ENCODE measurements around the gene RAD51B. TPM values are rescaled to one million over a fixed set of nuclear protein-coding genes. Genes with fewer than 3 reads are reported as not detected.

RAD51B gene
- total and polyA plus RNA-seq, 2 of the 13 experiments (the other 11 are each of a cell fraction or from before 2014, with no cell fraction given): 7.0 to 9.5 TPM

- H3K4me2 ChIP-seq (ENCODE audit: low read depth, low read length): no peak overlapping the region
- H2AFZ ChIP-seq (ENCODE audit: low read length): no peak overlapping the region
- DNase-seq (ENCODE audit: low spot score) (no peak), FAIRE-seq (no peak), ATAC-seq (no peak)
- TF ChIP-seq NFATC3 (CRISPR knock-in tag; IDR thresholded peaks at IDR 0.05) (no peak), KLF12 (CRISPR knock-in tag; IDR thresholded peaks at IDR 0.05; ENCODE audit: borderline replicate concordance) (no peak), SMAD3 (CRISPR knock-in tag; IDR thresholded peaks at IDR 0.05) (no peak), ZNF614 (CRISPR knock-in tag; IDR thresholded peaks at IDR 0.05; ENCODE audit: borderline replicate concordance) (no peak), JUN (CRISPR knock-in tag; IDR thresholded peaks at IDR 0.05) (no peak), ZC3H4 (CRISPR knock-in tag; IDR thresholded peaks at IDR 0.05; ENCODE audit: borderline replicate concordance) (no peak), ZEB1 (IDR thresholded peaks at IDR 0.05; ENCODE audit: insufficient replicate concordance, low read depth) (no peak)
- TF ChIP-seq, protein P1, sequence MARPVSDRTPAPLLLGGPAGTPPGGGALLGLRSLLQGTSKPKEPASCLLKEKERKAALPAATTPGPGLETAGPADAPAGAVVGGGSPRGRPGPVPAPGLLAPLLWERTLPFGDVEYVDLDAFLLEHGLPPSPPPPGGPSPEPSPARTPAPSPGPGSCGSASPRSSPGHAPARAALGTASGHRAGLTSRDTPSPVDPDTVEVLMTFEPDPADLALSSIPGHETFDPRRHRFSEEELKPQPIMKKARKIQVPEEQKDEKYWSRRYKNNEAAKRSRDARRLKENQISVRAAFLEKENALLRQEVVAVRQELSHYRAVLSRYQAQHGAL (CRISPR knock-in tag; IDR thresholded peaks at IDR 0.05; ENCODE audit: not compliant biosample characterization): no peak
- intact Hi-C loops (cut with micrococcal nuclease; ENCODE audit: unreplicated experiment): no loop called here
- BruUV-seq (replicated peaks): no TSS peak
- no peak overlapping the region for H3K9ac ChIP-seq (ENCODE audit: insufficient read depth, low read depth, low read length)
- WGBS (ENCODE audit: low lambda C conversion rate): 93% methylated on average over 4 of the region's 4 CpGs
- in situ Hi-C loops (cut with HindIII; ENCODE audit: extremely low pct_ligation_motif_present, low pct_unique_long_range_greater_than_20kb): no loop called here
- no peak overlapping the region for H3K27ac ChIP-seq (ENCODE audit: extremely low read length, insufficient read depth, low read length)
- H3K9me3 ChIP-seq (ENCODE audit: low read length): no peaks in the 10 kb centered on the region
- no peaks in the 10 kb centered on the region for H3K79me2 ChIP-seq (ENCODE audit: insufficient read depth, low read length)
- ChIA-PET CTCF (ENCODE audit: low intra/inter-chr PET ratio, low total read pairs) (no interaction called here), POLR2A (no interaction called here)
- no peaks in the 10 kb centered on the region for H3K36me3 ChIP-seq (replicated peaks in 1 of 2; ENCODE audit: control insufficient read depth in 1 of 2, insufficient read depth in 2 of 2, low read length in 2 of 2)
- H4K20me1 ChIP-seq (ENCODE audit: insufficient read depth, low read length): no peaks in the 10 kb centered on the region
- no peak overlapping the region for H3K4me3 ChIP-seq (replicated peaks in 1 of 3; ENCODE audit: insufficient read depth in 1 of 3, low read depth in 2 of 3, low read length in 3 of 3)
- H3K4me1 ChIP-seq (ENCODE audit: insufficient read depth, low read length): peaks cover 20% of the 10 kb centered on the region
- H3K27me3 ChIP-seq (ENCODE audit: control insufficient read depth in 1 of 2, insufficient read depth in 2 of 2, low read length in 2 of 2): no peaks in the 10 kb centered on the region
These were observed 453.8 kb downstream of the RAD51B start for GRCh38 chr14:68273413-68273812.

GRCh38 chr14:68274725-68275124 lies 455.1 kb downstream of the RAD51B start:
- Histone ChIP-seq H3K4me2 (ENCODE audit: low read depth, low read length) (no peak overlapping the region), H3K36me3 (replicated peaks in 1 of 2; ENCODE audit: control insufficient read depth in 1 of 2, insufficient read depth in 2 of 2, low read length in 2 of 2) (no peaks in the 10 kb centered on the region), H4K20me1 (ENCODE audit: insufficient read depth, low read length) (no peaks in the 10 kb centered on the region), H2AFZ (ENCODE audit: low read length) (no peak overlapping the region), H3K9me3 (ENCODE audit: low read length) (no peaks in the 10 kb centered on the region), H3K27me3 (ENCODE audit: control insufficient read depth in 1 of 2, insufficient read depth in 2 of 2, low read length in 2 of 2) (no peaks in the 10 kb centered on the region), H3K4me3 (replicated peaks in 1 of 3; ENCODE audit: insufficient read depth in 1 of 3, low read depth in 2 of 3, low read length in 3 of 3) (no peak overlapping the region), H3K27ac (ENCODE audit: extremely low read length, insufficient read depth, low read length) (no peak overlapping the region), H3K9ac (ENCODE audit: insufficient read depth, low read depth, low read length) (no peak overlapping the region), H3K79me2 (ENCODE audit: insufficient read depth, low read length) (no peaks in the 10 kb centered on the region), H3K4me1 (ENCODE audit: insufficient read depth, low read length) (peaks cover 31% of the 10 kb centered on the region)
- no TSS peak for BruUV-seq (replicated peaks)
- intact Hi-C loops (cut with micrococcal nuclease; ENCODE audit: unreplicated experiment): no loop called here
- in situ Hi-C loops (cut with HindIII; ENCODE audit: extremely low pct_ligation_motif_present, low pct_unique_long_range_greater_than_20kb): no loop called here
- ATAC-seq (no peak), FAIRE-seq (no peak), DNase-seq (ENCODE audit: low spot score) (no peak)
- ChIA-PET POLR2A (no interaction called here), CTCF (ENCODE audit: low intra/inter-chr PET ratio, low total read pairs) (no interaction called here)
- no peak for TF ChIP-seq ZNF276 (CRISPR knock-in tag; IDR thresholded peaks at IDR 0.05; ENCODE audit: low read depth)
- TF ChIP-seq ZNF784 (CRISPR knock-in tag; IDR thresholded peaks at IDR 0.05; ENCODE audit: borderline replicate concordance): no peak
- TF ChIP-seq ZFAT (CRISPR knock-in tag; conservative IDR thresholded peaks at IDR 0.05): no peak
- 93% methylated on average over 2 of the region's 2 CpGs for WGBS (ENCODE audit: low lambda C conversion rate)

Measured in HepG2 (cell line).